A172 (cell line): Measurements from ENCODE around the gene NCK2. TPM values are rescaled to one million over a fixed set of nuclear protein-coding genes. Genes with fewer than 3 reads are reported as not detected.

ENCODE experiments used
- DNase-seq: peaks from one replicate; pipeline ENCODE4 v3.0.0-alpha.2; 2015; ENCODE audit warnings: low spot score
- total RNA-seq: library from RNA; depleted of rRNA; stranded (reverse); fragments of >200 nt; shearing (Covaris generic); gene quantifications from 2 replicates; pipeline ENCODE4 v1.2.3, GENCODE V29; 2014

The NCK2 gene
- total RNA-seq, 1 experiment from 2014 or later = 44.0 TPM

DNA sequence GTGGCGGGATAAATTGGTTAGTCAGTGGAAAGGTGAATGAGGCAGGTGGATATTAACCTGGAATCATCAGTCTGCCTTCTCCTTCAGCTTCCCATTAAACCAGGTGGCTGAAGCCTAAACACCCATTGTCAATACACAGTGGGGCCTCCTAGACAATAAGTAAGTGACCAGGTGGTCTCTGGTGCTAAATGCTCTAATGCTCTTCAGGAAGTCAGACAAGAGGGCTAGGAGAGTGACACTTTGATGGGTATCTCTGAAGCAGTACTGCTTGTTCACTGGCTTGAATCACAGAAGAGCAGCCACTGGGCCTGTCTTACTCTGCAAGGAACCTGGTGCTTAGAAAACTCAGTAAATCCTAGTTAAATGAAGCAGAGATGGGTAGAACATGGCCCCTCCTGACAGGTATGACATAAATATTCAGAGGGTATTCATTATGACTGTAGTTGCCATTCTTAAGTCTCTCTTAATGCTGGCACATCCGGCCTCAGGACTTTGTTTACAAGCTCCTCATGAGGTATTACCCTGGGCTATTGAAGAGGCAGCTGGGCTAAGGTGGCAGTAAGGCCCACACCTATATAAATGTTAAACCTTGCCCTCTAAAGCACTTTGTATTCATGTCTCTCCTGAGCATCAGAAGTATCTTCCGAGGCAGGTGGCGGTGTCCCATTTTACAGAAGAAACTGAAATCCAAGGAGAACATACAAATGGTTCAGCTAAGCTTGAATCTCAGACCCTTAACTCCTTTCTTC, 104.9 kb downstream of the NCK2 start:
- no peak for DNase-seq

DNA sequence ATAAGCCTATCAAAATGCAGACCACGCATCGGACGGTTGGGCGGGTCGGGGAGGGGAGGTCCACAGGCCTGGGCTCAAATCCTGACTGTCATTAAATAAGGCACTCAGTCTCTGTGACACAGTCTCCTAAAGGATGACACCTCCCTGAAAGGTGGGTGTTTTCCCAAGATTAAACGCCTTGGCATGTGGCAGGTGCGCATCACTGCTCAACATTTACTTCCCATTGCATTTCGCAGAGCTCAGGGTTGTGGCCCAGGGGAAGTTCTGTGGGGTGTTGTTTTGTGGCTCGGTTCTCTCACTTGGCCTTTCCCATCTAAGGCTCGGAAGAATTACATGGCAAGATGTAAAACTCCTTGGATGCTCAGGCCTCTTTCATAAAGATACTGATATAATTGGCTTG, 107.4 kb downstream of the NCK2 start:
- no peak for DNase-seq

DNA sequence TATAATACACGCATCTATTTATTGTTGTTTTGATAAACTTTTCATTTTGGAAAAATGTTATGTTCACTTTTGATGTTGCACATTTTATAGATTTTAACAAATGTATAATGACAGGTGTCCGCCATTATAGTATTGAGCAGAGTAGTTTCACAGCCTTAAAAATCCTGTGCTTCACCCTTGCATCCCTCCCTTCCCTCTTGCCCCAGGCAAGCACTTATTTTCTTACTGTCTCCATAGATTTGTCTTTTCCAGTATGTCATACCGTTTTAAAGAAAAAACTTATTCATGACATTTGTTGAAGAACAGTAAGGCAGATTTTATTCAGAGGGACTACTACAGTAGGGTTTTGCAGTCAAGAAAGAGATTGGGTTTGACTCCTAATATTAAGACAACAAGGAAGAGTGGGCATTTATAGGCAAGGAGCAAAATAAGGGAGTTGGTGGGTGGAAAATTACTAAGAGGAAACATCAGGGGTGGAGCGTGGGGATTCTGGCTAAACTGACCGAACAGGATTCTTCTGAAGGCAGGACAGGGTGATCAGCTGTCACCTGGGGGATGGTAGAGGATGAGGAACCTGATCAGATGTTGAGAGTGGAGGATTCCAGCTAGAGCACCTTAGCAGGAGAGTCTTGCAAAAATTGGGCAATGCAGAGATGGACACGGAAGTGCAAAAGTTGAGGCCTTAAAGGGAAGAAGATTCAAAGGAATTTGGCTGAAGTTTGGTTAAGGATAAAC, 108.8 kb downstream of the NCK2 start:
- DNase-seq = no peak

DNA sequence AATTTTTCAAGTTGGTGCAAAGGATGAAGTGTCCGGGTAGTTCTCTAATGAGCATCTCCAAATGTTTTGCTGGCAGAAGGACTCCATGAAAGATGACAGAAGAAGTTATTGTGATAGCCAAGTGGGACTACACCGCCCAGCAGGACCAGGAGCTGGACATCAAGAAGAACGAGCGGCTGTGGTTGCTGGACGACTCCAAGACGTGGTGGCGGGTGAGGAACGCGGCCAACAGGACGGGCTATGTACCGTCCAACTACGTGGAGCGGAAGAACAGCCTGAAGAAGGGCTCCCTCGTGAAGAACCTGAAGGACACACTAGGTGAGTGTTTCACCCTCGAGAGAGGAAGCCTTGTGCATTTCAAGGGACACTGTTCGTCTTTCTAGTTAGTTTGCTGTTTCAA, 110.3 kb downstream of the NCK2 start:
- DNase-seq = no peak

DNA sequence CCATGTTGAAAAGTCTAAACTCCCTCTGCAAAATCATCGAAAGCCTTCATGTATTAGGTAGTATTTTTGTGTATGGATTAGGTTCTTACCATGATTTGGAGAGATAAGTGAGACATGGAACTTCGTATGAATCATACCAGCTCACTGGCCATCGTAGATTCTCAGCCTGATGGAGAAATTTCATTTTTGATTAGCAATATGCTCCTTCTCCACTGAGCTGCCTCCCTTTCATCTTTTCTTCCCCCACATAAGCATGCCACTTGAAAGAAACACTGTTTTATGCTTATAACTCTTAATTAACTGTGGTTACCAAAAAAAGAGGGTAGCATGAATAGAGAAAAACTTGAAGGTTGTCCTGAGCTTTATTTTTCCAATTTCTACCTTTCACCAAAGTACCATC, 111.9 kb downstream of the NCK2 start:
- no peak for DNase-seq

DNA sequence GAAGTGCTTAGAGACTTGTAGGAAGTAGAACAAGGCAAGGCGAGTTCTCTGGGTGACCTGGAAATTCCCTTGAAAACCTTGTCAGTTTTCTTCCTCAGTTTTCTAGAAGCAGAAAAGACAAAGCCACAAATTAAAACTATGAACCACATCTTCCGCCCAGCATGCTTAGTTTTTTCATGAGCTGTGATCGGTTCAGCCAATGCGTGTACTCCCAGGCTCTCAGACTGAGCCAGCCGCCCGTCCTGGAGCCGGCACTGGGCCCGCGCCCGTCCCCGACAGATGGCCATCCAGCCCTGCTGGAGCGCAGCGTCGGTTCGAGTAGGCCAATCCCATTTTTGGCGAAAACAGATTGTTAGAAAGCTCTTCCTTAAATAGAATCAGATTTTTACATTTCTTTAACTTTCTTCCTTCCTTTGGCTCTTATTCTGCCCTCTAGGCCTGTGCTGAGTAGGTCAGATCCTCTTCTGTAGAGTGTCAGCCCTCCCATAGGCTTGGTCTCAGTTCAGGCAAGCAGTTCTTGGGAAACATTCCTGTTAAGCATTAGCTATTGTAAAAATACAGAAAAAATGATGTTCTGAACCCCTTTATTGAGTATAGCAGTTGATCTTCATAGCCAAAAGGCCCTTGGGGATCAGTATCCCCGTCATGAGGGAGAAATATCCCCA, 112.5 kb downstream of the NCK2 start:
- DNase-seq = no peak

DNA sequence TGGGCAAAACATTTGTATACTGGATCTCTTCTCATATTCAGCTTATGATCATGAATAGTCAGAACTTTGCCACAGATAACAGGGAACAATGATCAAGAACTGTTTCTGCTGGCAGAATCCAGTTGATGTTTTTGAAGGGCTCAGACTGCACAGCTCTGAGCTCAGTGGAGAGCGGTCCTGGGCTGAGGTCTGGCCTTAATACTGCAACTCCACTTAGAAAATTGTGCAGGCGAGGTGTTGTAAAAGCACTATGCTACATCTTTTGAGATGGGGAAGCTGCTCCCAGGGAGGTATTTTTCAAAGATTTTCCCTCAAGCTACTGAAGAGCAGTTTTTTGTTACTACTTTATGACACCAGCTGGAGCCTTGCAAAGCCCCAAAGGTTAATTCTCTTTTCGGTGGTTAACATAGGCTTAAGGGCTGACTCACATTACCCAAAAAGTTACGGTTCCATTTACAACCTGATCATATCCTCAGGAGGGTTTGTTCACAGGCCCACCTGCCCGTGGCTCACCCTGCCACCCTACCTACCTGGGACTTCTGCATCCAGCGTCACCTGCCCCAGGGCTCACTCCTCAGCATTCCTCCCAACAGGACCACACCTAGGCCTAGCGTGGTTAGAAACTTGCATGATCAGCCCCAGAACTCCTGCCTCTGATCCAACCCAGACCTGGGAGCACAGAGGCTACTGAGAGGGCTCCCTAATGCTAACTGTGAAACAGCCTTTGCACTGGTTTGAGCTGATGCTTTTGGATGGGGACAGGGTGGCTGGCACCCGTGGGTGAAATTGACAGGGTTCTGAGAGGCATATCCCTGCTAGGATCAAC, 114.4 kb downstream of the NCK2 start:
- DNase-seq = no peak

DNA sequence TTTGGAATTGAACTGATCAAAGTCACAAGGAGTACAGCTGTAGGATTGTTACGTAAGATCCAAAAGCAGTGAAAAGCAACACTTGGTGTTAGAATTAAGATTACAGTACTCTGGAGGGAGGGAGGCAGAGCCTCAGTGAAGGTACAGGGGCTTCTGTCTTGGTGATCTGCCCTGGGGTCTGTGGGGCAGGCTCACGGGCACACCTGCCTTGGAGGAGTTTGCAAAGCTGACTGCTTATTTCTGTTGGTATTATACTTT, 114.9 kb downstream of the NCK2 start:
- no peak for DNase-seq

DNA sequence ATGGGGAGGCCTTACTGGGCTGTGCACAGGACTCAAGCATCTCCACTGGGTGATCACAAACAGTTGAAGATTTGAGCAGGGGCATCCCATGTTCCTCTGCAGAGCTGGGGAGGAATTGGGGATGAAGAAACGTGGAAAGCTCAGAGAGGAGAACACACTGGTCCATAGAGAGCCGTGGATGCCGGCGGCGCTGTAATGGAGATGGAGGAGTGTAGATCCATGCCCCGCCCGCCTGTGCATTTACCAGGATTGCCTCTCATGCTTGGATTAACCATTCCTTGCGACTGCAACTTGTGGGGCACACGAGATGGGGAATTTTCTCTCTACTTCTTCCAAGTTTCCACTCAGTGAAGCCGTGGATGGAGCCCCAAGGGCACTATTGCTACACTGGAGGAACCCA, 115.9 kb downstream of the NCK2 start:
- no peak for DNase-seq

DNA sequence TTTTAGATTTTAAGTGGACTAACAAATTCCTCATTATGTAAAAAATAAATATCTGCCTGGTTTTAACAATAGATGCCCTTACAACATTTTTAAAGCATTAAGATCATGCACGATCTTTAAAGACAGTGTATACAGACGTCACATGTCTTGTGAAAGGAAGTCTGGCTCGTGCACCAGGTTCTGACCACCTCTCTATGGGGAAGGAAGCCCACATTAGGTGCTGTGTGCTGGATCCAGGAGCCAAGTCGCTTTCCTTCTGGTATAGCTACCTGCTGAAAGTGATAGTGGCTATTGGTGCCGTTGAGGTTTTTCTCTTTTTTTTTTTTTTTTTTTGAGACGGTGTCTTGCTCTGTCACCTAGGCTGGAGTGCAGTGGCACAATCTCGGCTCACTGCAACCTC, 116.5 kb downstream of the NCK2 start:
- DNase-seq = no peak

DNA sequence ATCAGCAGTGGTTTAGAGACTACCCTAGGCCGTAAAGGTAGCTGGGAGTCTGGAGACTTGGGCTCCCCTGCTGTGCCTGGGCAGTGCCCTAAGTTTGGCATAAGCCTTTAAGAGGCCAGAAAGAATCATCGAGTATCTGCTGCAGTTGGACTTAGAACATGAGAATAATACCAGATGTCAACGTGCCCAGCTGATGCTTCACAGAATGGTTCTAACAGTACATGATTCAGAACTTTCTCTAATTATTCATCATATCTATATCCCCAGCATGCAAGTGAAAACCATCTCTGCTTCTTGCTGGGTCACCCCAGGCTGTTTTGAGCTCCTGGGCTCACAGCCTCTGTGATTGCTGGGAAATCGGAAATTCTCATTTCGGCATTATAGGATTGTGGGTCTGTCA, 118.1 kb downstream of the NCK2 start:
- no peak for DNase-seq

DNA sequence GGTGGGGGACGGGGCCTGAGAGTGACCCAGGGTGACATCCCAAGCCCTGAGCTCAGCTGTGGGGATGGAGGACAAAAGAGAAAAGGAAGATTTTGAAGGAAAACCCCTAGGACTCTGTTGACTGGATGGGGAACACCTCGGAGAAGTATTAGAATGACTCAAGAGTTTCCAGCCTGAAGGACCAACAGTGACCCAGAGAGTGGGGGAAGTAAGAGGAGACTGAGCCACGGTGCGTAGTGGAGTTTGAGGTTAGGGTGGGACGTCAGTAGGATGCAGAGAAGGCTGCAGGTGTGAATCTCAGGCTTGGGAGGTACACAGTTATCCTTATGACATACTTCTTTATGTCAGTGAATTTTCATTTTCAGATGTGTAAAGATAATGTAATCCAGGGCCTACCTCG, 119.5 kb downstream of the NCK2 start:
- DNase-seq = no peak

DNA sequence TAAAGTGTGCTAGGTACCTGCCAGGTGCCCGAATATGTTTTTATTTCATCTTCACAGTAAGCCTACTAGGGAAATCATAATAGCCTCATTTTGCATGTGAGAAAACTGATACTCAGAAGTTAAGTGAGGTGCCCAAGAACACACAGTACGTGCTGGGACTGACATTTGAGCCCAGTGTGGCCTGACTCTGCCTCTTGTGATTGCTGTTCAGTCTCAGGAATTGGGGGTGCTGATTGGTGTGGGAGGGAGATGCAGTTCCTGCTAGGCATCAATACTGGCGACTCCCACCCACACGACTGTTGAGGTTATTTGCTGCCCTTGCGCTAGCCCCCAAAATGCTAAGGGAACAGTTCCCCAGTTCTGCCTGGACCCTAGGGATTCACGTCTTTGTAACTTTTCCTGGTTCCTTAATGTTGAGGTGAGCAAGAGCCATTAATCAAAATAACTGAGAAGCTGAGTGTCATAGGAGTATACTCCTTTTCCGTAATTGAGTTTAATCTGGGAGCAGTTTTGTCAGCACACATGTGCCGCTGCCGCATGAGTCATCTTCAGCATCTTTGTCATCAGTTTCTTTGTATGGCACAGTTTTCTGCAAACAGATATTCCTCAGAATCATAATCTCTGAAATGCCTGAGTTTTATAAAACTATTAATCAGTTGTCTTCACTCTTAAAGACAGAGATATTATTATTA, 120.7 kb downstream of the NCK2 start:
- DNase-seq = peak; percentile 59

DNA sequence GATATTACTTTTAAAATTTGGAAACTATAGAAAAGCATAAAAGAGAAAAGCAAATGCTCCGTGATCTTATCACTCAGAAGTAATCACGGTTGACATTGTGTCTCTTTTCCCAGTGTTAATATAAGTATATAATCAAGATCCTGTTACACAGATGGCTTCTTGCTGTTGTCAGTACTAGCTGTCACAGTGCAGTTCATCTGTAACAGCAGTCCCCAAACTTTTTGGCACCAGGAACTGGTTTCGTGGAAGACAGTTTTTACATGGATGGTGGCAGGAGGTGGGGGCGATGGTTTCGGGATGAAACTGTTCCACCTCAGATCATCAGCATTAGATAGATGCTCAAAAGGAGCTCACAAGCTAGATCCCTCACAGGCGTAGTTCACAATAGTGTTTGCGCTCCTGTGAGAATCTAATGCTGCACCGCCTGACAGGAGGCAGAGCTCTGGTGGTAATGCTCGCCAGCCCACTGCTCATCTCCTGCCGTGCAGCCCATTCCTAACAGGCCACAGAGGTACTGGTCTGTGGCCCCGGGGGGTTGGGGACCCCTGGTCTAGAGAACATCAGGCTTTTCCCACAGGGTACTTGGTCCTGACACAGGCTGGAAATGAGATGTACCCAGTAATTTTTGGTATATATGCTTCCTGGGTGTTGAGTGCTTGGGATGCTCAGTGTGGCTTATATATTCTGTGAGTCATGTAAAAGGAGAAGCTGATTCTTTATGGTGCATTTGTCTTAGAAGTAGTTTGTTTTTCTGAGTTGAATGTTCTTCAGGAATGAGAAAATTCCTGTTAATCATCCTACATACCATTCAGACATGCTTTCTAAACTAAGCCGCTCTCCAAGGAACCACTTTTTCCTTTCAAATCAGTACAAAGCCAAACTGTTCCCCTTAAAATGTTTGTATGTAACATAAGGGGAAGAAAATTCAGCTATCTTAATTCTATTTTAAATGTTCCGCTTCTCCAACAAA, 121.8 kb downstream of the NCK2 start:
- peak; percentile 14 for DNase-seq

DNA sequence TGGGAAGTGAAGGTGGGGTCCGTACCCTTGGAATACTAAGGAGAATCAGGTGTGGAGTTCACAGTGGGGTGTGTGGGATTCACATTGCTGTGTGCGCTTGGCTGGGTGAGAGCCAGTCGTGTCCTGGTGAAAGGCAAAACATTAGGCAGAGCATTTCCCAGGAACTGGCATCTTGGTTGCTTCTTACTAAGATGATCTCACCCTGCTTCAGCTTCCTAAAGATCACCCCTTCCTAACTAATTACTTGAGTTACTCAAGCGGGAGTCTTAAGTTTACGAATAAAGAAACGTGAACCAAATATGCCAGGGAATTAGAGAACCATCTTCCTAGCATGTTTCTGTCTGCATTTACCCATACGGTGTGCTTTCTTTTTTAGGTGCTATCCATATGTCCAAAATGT, 122.9 kb downstream of the NCK2 start:
- DNase-seq = no peak

DNA sequence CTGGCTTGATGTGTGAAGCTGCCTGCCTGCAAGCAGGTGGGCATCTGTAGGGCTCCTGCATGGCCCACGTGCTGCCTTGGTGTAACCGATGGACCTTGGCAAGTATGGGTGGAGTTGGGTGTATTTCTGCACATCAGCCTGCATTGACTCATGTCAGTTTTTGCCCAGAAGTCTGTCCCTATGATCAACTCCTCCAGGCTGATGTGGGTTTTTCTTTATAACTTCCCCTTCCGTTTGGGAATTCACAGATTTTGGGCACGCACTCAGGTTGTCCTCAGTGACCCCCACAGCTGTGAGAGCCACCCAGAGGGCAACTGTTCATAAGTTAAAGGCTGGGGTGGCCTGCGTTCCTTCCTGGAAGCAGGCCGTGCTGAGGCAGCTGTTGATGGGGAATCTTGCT, 123.3 kb downstream of the NCK2 start:
- no peak for DNase-seq

DNA sequence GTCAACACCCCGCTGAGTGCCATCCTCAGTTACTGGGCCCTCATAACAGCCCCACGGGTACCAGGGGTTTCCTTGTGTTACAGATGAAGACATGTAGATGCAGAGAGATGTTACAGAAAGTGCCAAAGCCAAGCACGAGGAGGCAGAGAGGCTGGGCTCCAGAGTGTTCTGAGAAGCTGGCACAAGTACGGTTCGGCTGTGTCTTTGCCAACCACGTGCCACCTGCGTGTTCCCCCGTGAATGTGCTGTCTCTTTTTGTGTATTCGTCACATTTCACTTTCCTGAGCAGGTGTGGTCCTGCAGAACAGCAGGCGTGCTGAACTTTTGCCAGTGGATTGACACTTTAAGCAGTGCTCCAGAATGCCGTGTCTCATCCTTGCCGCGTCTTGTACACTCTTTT, 124.6 kb downstream of the NCK2 start:
- no peak for DNase-seq

DNA sequence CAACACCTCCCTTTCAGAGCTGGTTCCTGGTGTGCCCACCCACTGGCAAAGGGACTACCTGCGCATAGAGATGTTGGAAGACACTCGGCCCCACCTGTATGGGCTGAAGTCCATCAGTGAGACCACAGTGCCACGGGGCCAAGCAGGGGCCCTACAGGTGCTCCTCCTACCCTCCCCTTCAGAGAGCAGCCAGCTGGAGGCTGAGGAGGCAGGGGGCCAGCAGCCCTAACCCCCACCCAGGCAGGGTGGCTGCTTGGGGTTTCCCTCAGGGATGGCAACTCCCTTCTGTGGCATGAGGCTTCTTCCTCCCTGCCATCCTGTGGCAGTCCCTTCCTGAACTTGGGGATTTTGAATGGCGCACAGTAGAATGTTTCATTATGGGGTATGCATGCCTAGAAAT, 125.3 kb downstream of the NCK2 start:
- no peak for DNase-seq

DNA sequence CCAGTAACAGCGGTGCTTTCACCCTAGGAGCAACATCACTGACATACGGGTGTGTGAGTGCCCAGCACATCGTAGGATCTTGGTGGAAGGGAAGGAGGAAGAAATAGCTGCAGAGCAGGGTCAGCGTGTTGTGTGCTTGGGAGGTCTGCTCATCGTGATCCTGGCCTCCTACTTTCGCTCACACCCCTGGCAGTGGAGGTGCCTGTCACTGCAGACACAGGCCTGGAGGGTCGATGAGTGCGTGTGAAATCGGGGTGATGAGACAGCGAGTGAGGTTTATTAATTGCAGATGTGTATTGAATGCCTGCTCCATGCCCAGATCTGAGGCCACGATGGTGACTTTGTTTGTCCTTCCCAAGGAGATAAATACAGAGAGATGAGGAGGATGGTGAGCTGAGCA, 126.1 kb downstream of the NCK2 start:
- no peak for DNase-seq

DNA sequence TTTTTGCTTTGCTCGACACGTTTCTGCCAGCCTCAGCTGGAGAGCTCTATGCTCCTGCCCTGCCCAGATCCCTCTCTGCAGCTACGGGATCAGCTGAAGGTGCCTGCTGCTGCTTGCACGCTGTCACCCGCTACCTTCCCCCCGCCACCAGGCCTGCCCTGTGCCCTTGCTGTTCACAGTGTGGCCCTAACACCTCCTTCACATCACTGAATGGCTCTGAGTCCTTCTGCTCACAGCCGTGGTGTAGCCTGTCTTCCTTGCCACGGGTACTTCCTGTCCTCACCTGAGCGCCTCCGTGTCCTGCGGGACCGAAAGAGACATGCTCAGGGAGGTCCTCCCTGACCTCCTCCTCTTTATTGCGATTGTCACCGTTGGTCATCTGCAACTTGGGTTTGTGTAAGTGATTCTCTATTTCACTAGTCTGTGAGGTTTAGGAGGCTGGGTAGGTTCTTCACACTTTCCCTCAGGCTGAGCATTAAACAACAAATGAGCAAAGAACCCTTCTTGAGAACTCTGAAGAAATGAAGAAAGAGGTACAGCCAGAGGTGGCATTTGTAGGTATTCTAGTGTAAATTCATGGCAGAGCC, 127.5 kb downstream of the NCK2 start:
- no peak for DNase-seq
